HG03196 (cell line): ENCODE data around the gene C4A.
A peak's percentile ranks its signal among the peaks of the same experiment; 100 is the strongest.
"Not testable (repeated sequence)": the region's sequence is repeated elsewhere in the genome, so short reads cannot be mapped to it uniquely, and the experiment has no call there.

Experiments
- ATAC-seq: cut with Tn5 transposase; IDR thresholded peaks from one replicate; pipeline ENCODE4 v1.9.1; 2021; ENCODE audit not compliant: unreplicated experiment

The C4A gene

GRCh38 chr6:31958741-31959739 lies 22.8 kb upstream of the C4A start, which contains the start of the genes NELFE and SKIC2:
Gene NELFE, minus strand, starts transcription at chr6:31958971. Its CDS starts 525 bp downstream, at chr6:31958446.
Gene SKIC2, plus strand, starts transcription at chr6:31959175. Its CDS starts 18 bp downstream, at chr6:31959193.
- ATAC-seq: peak; percentile 94

- ATAC-seq: no peak
Measured at GRCh38 chr6:31961616-31962015, 20.2 kb upstream of the C4A start.

GRCh38 chr6:31963921-31964320 lies 17.9 kb upstream of the C4A start:
- no peak for ATAC-seq

- ATAC-seq: no peak
Measured at GRCh38 chr6:31965700-31966099, 16.2 kb upstream of the C4A start.

GRCh38 chr6:31966506-31966905 lies 15.4 kb upstream of the C4A start:
- no peak for ATAC-seq

- ATAC-seq: no peak
Measured at GRCh38 chr6:31966997-31967925, 14.6 kb upstream of the C4A start.

GRCh38 chr6:31967926-31968320 lies 13.9 kb upstream of the C4A start:
- ATAC-seq: no peak

GRCh38 chr6:31968326-31968725 lies 13.5 kb upstream of the C4A start:
- no peak for ATAC-seq

GRCh38 chr6:31968791-31969711 lies 12.8 kb upstream of the C4A start:
- ATAC-seq: no peak

GRCh38 chr6:31969712-31970603 lies 11.9 kb upstream of the C4A start:
- no peak for ATAC-seq

GRCh38 chr6:31970604-31971271 lies 11.1 kb upstream of the C4A start:
- ATAC-seq: no peak

- no peak for ATAC-seq
Measured at GRCh38 chr6:31971279-31971992, 10.4 kb upstream of the C4A start.

GRCh38 chr6:31971993-31972708 lies 9.7 kb upstream of the C4A start, which contains the start of gene DXO:
Gene DXO, minus strand, starts transcription at chr6:31972138. Its CDS starts 463 bp downstream, at chr6:31971675.
- peak; percentile 79 for ATAC-seq

- ATAC-seq: no peak
Measured at GRCh38 chr6:31972709-31973350, 9.0 kb upstream of the C4A start.

GRCh38 chr6:31976065-31976464 lies 5.8 kb upstream of the C4A start:
- ATAC-seq: not testable (repeated sequence)

GRCh38 chr6:31977816-31978431 lies 3.9 kb upstream of the C4A start:
- no peak for ATAC-seq
